Common myeloid progenitor, CD34-positive (primary cell): Measurements from ENCODE around the gene SLC39A9.
A peak's percentile ranks its signal among the peaks of the same experiment; 100 is the strongest.

Source experiments
- CTCF ChIA-PET: fragments of 350-600 bp; sonication (Branson Sonifier 250); formaldehyde crosslinking; loops from one replicate; lab custom pipeline; 2021; ENCODE audit warnings: antibody characterized with exemption; lab: Charles Lee
- POLR2A ChIA-PET: fragments of 350-600 bp; sonication (Branson Sonifier 250); formaldehyde crosslinking; loops from one replicate; lab custom pipeline; 2021; ENCODE audit warnings: antibody characterized with exemption; lab: Charles Lee
- DNase-seq, 3 donors: peaks; one replicate each; pipeline versions ENCODE4 v3.0.0 to v3.0.0-alpha.2; 2013
- H3K27ac ChIP-seq, 2 experiments: 1 replicate in 1 of 2; 2 replicates in 1 of 2; pipeline ENCODE4 v1.7.0; 2013; ENCODE audit warnings: inconsistent platforms in 2 of 2, low read length in 2 of 2, mild to moderate bottlenecking in 2 of 2, low read depth in 1 of 2, moderate library complexity in 1 of 2; ENCODE audit not compliant: severe bottlenecking in 2 of 2, insufficient read depth in 1 of 2, poor library complexity in 1 of 2
- H3K27me3 ChIP-seq, 5 experiments: replicated peaks in 2 of 5; 1 replicate in 3 of 5; 2 replicates in 2 of 5; pipeline versions ENCODE4 v1.6.1 to v1.7.0; 2013; ENCODE audit warnings: low read length in 4 of 5, mild to moderate bottlenecking in 2 of 5, moderate library complexity in 2 of 5, inconsistent platforms in 1 of 5; ENCODE audit not compliant: insufficient read depth in 5 of 5, control insufficient read depth in 4 of 5
- H3K36me3 ChIP-seq, 4 experiments: 1 replicate in 2 of 4; 2 replicates in 2 of 4; pipeline versions ENCODE4 v1.6.1 to v1.7.0; 2013; ENCODE audit warnings: low read length in 3 of 4, control low read depth in 1 of 4, mild to moderate bottlenecking in 1 of 4; ENCODE audit not compliant: control insufficient read depth in 4 of 4, insufficient read depth in 4 of 4
- H3K4me1 ChIP-seq, 4 experiments: 1 replicate in 3 of 4; 2 replicates in 1 of 4; pipeline versions ENCODE4 v1.6.1 to v1.7.1; 2013; ENCODE audit warnings: low read length in 3 of 4, mild to moderate bottlenecking in 3 of 4, control low read depth in 1 of 4, inconsistent platforms in 1 of 4, moderate library complexity in 1 of 4; ENCODE audit not compliant: control insufficient read depth in 4 of 4, insufficient read depth in 4 of 4; ENCODE audit errors: control extremely low read depth in 1 of 4
- H3K4me3 ChIP-seq, 7 experiments: 1 replicate in 4 of 7; 2 replicates in 3 of 7; pipeline versions ENCODE4 v1.5.1 to v1.7.0; 2013; ENCODE audit warnings: mild to moderate bottlenecking in 7 of 7, low read length in 6 of 7, moderate library complexity in 6 of 7, inconsistent platforms in 2 of 7, low read depth in 2 of 7, control low read depth in 1 of 7; ENCODE audit not compliant: insufficient read depth in 4 of 7, control insufficient read depth in 1 of 7; ENCODE audit errors: extremely low read depth in 1 of 7
- H3K9me3 ChIP-seq, 5 experiments: 1 replicate in 4 of 5; 2 replicates in 1 of 5; pipeline versions ENCODE4 v1.6.1 to v1.7.1; 2013; ENCODE audit warnings: low read length in 4 of 5, mild to moderate bottlenecking in 2 of 5, inconsistent platforms in 1 of 5, low read depth in 1 of 5, moderate library complexity in 1 of 5; ENCODE audit not compliant: control insufficient read depth in 4 of 5, insufficient read depth in 2 of 5; ENCODE audit errors: control extremely low read depth in 1 of 5
- WGBS: methylation state at CpG from one replicate; pipeline ENCODE4 v1.1.5; 2013; ENCODE audit not compliant: insufficient coverage; 5-methylcytosine and 5-hydroxymethylcytosine counted together

SLC39A9 gene

DNA sequence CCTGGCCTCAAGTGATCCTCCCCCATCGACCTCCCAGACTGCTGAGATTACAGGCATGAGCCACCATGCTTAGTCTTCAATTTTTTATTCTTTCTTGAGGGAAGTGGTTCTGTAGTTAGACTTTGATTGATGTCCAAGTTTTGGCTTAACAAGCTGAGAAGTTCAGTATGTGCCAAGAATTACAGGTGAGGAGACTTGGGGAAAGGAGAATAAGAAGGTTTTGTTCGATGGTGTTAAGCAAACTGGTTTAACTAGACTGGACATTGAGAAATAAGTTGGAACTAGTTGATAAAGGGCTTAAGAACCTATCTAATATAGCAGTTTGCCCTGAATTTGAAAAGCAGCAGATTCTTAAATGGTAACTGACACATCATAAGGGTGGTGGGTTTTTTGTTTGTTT is 53.4 kb downstream of the SLC39A9 start:
- Histone ChIP-seq H3K4me1 (no peaks in the 10 kb centered on the region), H3K4me3 (no peak overlapping the region), H3K9me3 (peaks cover 0 to 3% (median 0%) of the 10 kb centered on the region in 5 experiments), H3K27me3 (no peaks in the 10 kb centered on the region), H3K36me3 (peaks cover 11 to 25% (median 21%) of the 10 kb centered on the region in 4 experiments), H3K27ac (no peak overlapping the region)
- no peak for DNase-seq
- ChIA-PET POLR2A (no interaction called here), CTCF (interaction anchor here (1.6 kb wide), 1 partner anchor 8 kb away, joined by 5 read pairs; no protein-coding TSS in a partner anchor)
- 100% methylated on average over 1 of the region's 2 CpGs for WGBS

DNA sequence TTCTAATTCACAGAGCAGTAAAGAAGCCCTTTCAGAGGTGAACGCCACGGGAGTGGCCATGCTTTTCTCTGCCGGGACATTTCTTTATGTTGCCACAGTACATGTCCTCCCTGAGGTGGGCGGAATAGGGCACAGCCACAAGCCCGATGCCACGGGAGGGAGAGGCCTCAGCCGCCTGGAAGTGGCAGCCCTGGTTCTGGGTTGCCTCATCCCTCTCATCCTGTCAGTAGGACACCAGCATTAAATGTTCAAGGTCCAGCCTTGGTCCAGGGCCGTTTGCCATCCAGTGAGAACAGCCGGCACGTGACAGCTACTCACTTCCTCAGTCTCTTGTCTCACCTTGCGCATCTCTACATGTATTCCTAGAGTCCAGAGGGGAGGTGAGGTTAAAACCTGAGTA is 59.9 kb downstream of the SLC39A9 start:
- WGBS = 94% methylated on average over 8 of the region's 11 CpGs
- CTCF ChIA-PET = interaction anchor here (0.7 to 3.2 kb wide), 11 partner anchors 13 to 570 kb away, joined by 3 to 25 read pairs (median 4); no protein-coding TSS in a partner anchor
- DNase-seq = no peak
- no peaks in the 10 kb centered on the region for H3K27me3 ChIP-seq
- POLR2A ChIA-PET = no interaction called here
- H3K9me3 ChIP-seq = no peaks in the 10 kb centered on the region
- H3K27ac ChIP-seq = peak overlapping the region in 1 of 2 experiments; percentile 19
- peaks cover 25 to 42% (median 33%) of the 10 kb centered on the region in 4 experiments for H3K36me3 ChIP-seq
- no peak overlapping the region for H3K4me3 ChIP-seq
- H3K4me1 ChIP-seq = no peaks in the 10 kb centered on the region

- Histone ChIP-seq H3K27me3 (no peaks in the 10 kb centered on the region), H3K4me1 (no peaks in the 10 kb centered on the region), H3K27ac (no peak overlapping the region), H3K4me3 (no peak overlapping the region), H3K36me3 (peaks cover 25 to 37% (median 32%) of the 10 kb centered on the region in 4 experiments), H3K9me3 (no peaks in the 10 kb centered on the region)
- WGBS = 100% methylated on average over 1 of the region's 1 CpG
- POLR2A ChIA-PET = no interaction called here
- CTCF ChIA-PET = interaction anchor here (0.7 to 3.2 kb wide), 17 partner anchors 8 to 569 kb away, joined by 3 to 25 read pairs (median 3); partner anchors contain the start of genes ERH and SLC39A9
- DNase-seq = no peak
Measured at GRCh38 chr14:69459122-69459521, 60.6 kb downstream of the SLC39A9 start.

DNA sequence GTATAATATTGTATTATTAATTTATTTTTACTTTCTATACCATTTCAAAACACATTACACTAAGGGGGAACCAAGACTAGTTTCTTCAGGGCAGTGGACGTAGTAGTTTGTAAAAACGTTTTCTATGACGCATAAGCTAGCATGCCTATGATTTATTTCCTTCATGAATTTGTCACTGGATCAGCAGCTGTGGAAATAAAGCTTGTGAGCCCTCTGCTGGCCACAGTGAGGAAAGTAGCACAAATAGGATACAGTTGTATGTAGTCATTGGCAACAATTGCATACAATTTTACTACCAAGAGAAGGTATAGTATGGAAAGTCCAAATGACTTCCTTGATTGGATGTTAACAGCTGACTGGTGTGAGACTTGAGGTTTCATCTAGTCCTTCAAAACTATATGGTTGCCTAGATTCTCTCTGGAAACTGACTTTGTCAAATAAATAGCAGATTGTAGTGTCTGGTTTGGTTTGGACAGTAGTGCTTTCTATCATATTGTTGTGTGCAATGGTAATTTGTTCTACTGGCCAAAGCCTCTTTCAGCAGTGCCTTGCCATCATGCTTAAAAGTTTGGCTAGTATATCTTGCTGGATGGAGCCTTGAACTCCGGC is 61.7 kb downstream of the SLC39A9 start:
- Histone ChIP-seq H3K4me3 (no peak overlapping the region), H3K27ac (no peak overlapping the region), H3K9me3 (no peaks in the 10 kb centered on the region), H3K36me3 (peaks cover 23 to 36% (median 30%) of the 10 kb centered on the region in 4 experiments), H3K27me3 (no peaks in the 10 kb centered on the region), H3K4me1 (no peaks in the 10 kb centered on the region)
- ChIA-PET CTCF (interaction anchor here (0.8 to 3.2 kb wide), 14 partner anchors 9 to 568 kb away, joined by 3 to 25 read pairs (median 4); no protein-coding TSS in a partner anchor), POLR2A (no interaction called here)
- WGBS = 13% methylated on average over 3 of the region's 4 CpGs
- peak; percentile 90 to 95 (median 94) for DNase-seq

DNA sequence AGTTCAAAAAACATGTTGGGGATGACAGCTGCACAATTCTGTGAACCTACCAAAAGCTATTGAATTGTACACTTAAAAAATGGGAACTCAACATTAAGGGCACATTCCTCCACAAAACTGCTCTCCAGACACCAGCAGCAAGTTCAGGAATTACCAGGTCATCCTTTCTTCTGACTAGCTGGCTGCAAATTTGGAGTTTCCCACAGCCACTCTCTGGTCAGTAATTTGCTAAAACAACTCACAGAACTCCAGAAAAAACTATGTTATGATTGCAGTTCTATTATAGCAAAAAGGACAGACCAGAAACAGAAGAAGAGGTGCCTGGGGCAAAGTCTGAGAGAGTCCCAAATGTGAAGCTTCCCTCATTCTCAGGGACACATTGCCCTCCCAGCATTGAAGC is 65.9 kb downstream of the SLC39A9 start:
- Histone ChIP-seq H3K4me3 (no peak overlapping the region), H3K9me3 (no peaks in the 10 kb centered on the region), H3K36me3 (peaks cover 3 to 14% (median 6%) of the 10 kb centered on the region in 4 experiments), H3K4me1 (peaks cover 0 to 2% (median 0%) of the 10 kb centered on the region in 4 experiments), H3K27ac (no peak overlapping the region), H3K27me3 (no peaks in the 10 kb centered on the region)
- POLR2A ChIA-PET = interaction anchor here (0.6 kb wide), 1 partner anchor 9 kb away, joined by 5 read pairs; no protein-coding TSS in a partner anchor
- CTCF ChIA-PET = interaction anchor here (1.1 to 1.2 kb wide), 2 partner anchors 11 to 222 kb away, joined by 3 to 5 read pairs; no protein-coding TSS in a partner anchor
- DNase-seq = no peak

DNA sequence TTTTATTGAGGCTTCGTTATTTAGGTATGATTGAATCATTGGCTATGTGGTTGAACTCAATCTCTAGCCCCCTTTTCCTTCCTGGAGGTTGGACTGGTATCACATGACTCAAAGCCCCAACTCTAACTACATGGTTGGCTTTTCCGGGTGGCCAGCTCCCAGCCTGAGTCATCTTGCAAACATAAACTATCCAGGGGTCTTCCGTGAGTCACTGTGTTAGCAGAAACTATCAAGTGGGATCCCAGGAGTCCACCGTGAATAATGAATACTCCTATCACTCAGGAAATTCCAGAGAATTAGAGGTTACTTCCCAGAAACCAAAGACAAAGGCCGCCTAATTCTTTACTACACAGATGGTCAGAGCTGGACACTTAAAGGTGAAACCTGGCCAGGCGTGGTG is 66.3 kb downstream of the SLC39A9 start:
- ChIA-PET POLR2A (no interaction called here), CTCF (no interaction called here)
- Histone ChIP-seq H3K36me3 (peaks cover 3 to 12% (median 6%) of the 10 kb centered on the region in 4 experiments), H3K4me3 (no peak overlapping the region), H3K27ac (no peak overlapping the region), H3K27me3 (no peaks in the 10 kb centered on the region), H3K9me3 (no peaks in the 10 kb centered on the region), H3K4me1 (peaks cover 0 to 2% (median 0%) of the 10 kb centered on the region in 4 experiments)
- no peak for DNase-seq
- WGBS = 89% methylated on average over 4 of the region's 6 CpGs

- POLR2A ChIA-PET = no interaction called here
- Histone ChIP-seq H3K27ac (no peak overlapping the region), H3K4me1 (peaks cover 0 to 2% (median 0%) of the 10 kb centered on the region in 4 experiments), H3K36me3 (no peaks in the 10 kb centered on the region), H3K4me3 (no peak overlapping the region), H3K9me3 (no peaks in the 10 kb centered on the region), H3K27me3 (no peaks in the 10 kb centered on the region)
- WGBS = no CpG with 5 or more reads among the region's 2 CpGs
- peak in 1 of 3 donors; percentile 24 for DNase-seq
- CTCF ChIA-PET = interaction anchor here (1.7 kb wide), 1 partner anchor 13 kb away, joined by 7 read pairs; no protein-coding TSS in a partner anchor
Measured at GRCh38 chr14:69468949-69469348, 70.5 kb downstream of the SLC39A9 start.
